NT2/D1 (cell line): Measurements from ENCODE around the gene KCNJ15.

ENCODE experiments used
- SUZ12 ChIP-seq: IDR thresholded peaks from 2 replicates; pipeline ENCODE4 v1.6.1; 2011; ENCODE audit not compliant: insufficient read length, insufficient read depth; ENCODE audit errors: extremely low read depth
- YY1 ChIP-seq: IDR thresholded peaks from 2 replicates; pipeline ENCODE4 v1.6.1; 2011; ENCODE audit not compliant: insufficient read length, insufficient read depth

DNA sequence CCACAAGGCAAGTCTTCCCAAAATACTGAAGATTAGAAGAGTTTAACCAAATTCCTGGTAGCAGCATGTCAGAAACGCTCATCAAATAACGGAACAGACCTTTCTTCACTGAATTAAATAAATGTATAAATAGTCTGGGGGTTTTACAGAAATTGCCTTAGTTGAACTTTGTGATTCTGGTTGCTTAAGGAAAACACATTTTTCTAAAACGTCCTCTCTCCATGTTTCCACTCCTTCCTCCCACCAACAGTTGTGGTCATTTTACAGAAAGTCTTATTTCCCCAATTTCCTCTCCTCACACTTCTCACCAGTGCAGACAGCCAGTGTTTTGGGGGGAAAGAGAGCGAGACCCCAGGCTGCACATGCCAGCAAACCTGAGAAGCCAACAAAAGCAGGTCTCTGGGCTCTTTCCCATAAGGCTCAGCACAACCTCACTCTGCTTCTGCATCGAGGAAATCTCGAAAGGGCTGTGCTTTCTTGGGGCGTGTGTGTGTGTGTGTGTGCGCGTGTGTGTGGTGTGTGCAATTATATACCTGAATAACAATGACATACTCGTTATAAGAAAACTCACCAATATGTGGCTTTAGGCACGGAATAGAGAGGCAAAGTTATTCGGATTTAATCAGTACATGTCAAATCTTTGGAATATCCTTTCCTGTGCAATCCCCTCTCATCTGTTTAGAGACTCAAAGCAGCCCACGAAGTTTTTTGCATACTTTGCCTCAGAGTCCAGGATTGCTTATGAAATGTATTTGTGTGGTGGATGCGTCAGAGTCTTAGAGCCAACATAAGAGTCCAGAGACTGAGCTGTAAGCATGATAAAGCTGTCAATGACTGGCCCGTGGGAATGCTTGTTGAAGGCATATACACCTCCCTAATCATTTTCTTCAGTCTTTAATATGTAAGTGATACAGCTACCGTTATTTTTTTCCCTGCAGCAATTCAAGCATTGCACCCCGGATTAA lies 2.0 kb downstream of the KCNJ15 start:
- no peak for TF ChIP-seq SUZ12
- no peak for TF ChIP-seq YY1
